ENCODE measurements around the gene REELD1.

Gene REELD1

DNA sequence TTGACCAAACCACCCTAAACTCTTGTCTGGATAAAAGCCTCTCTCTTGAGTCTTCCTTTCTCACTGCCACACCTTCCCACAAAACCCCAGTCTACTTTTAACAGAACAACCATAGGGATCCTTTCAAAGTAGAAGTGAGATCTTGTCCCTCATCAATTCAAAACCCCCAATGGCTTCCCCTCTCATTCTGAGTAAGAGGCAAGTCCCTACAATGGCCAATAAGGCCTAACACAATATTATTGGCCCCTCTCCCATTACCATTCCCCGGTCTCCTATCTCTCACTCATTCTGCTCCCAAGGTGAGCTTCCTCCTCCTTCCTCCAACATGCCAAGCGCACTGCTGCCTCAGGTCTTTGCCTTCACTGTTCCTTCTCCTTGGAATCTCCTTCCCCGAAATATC is 57.1 kb downstream of the REELD1 start:
- DNase-seq = no peak

DNA sequence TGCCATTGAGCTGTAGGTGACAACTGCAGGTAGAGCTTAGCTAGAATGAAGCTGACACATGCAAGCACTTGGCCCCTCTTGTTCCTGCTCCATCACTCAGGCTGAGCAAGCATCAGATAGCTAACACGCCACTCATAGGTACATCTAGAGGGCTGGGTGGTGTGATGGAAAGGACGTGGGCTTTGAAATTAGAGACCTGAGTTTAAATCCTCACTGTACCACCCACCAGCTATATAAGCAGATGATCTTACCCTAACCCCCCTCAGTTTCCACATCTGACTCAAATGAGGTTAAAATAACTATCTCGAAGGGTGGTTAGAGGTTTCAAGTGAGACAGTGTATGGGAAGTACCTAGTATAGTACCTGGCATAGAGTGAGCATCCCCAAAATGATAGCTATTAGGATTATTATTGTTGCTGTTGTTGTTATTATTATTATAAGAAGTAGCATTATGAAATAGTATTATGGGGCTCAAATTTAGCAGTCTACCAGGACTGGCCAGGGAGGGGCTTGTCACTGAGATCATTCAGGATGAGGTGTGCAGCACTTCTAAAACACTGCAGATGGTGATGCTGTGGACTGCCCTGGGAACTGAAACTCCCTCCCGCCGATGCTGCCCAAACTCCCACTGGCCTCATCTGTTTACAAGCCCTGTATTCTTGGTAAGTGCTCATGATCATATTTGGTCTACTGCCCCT is 59.0 kb downstream of the REELD1 start:
- no peak for DNase-seq

DNA sequence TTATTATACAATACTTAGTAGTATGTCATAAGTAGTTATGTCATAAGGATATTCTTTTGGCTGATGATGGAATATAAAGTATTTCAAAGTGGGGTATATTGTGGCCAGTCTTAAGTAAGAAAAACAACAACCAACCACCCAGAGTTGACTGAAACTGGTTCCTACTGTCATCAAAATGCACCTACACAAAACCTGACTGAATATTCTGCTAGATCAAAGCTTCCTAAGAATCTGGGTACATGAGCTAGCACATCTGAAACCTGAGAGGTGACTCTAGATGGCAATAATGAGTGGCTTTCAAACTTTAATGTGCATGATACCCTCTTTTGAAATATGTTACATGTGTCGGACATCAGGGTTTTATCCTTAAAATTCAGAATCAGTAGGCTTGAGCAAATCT is 60.4 kb downstream of the REELD1 start:
- no peak for DNase-seq

DNA sequence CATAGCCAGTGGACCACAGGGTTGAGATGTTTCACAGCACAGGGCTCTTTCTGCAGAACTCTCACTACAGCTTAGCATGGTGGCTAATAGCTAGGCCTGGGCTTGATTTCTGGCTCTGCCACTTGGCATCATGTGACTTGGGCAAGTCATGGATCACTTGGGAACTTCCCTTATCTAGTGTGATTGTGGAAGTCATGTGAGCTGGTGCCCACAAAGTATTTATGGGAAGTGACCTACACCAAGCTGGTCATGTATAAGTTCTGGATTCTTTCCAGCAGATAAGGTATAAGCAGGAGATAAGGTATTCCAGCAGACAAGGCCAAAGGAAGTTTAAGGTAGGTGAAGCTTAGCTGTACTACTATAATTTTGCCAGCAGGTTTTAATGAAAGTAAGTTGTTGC is 61.0 kb downstream of the REELD1 start:
- DNase-seq = no peak

DNA sequence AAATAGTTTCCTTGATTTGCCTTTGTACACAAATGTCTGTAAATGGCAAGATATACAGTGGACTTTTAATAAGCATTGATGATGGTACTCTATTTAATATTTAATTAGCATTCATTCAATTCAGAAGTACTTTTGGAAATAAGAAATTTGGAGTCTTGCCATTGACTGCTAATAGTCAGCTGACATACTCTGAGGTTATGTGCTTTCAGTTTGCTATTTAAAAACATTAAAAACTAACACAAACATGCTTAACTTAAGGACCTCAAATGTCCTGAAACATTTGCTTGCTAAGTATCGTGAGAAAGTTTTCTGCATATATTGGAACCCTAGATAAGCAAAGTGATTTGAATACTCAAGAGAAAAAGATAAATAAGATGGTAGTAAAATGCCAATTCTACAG is 64.6 kb downstream of the REELD1 start:
- no peak for DNase-seq

Measured in activated CD8-positive, alpha-beta memory T cell treated with anti-CD3 and anti-CD28 coated beads for 24 hours (primary cell).